HepG2 (cell line): Measurements from ENCODE around the gene DNAJC28. TPM values are rescaled to one million over a fixed set of nuclear protein-coding genes. Genes with fewer than 3 reads are reported as not detected.
A peak's percentile ranks its signal among the peaks of the same experiment; 100 is the strongest.

Source experiments
- ELF1 ChIP-seq: sonication (generic); formaldehyde crosslinking; IDR thresholded peaks from 2 replicates; pipeline ENCODE4 v1.4.0; 2020; ENCODE audit warnings: missing genetic modification reagents
- HNRNPH1 ChIP-seq: fragments of 200-400 bp; formaldehyde crosslinking; optimal IDR thresholded peaks from 2 replicates; pipeline ENCODE3; 2017; ENCODE audit warnings: mild to moderate bottlenecking, low read depth, low read length
- MYNN ChIP-seq: sonication (generic); formaldehyde crosslinking; IDR thresholded peaks from 2 replicates; pipeline ENCODE4 v1.4.0; 2020; ENCODE audit warnings: mild to moderate bottlenecking, low read depth, missing genetic modification reagents
- NR1H2 ChIP-seq: sonication (generic); formaldehyde crosslinking; IDR thresholded peaks from 2 replicates; pipeline ENCODE4 v1.8.1; 2022; ENCODE audit warnings: low read depth, missing genetic modification reagents, borderline replicate concordance
- PATZ1 ChIP-seq: sonication (generic); formaldehyde crosslinking; IDR thresholded peaks from 2 replicates; pipeline ENCODE4 v1.4.0; 2020; ENCODE audit warnings: missing genetic modification reagents
- POLR2A ChIP-seq, 2 experiments: IDR thresholded peaks; 2 replicates each; pipeline ENCODE4 v1.6.1; 2011; ENCODE audit warnings: low read depth in 2 of 2, low read length in 2 of 2, mild to moderate bottlenecking in 1 of 2, moderate library complexity in 1 of 2; ENCODE audit not compliant: insufficient read depth in 1 of 2
- POLR2G ChIP-seq: fragments of 200-400 bp; formaldehyde crosslinking; IDR thresholded peaks from 2 replicates; pipeline ENCODE4 v1.6.1; 2018; ENCODE audit warnings: mild to moderate bottlenecking, low read depth, low read length, moderate library complexity
- RERE ChIP-seq: IDR thresholded peaks from 2 replicates; pipeline ENCODE4 v1.6.1; 2016; ENCODE audit warnings: low read depth, missing genetic modification reagents, missing compliant biosample characterization
- SSRP1 ChIP-seq: IDR thresholded peaks from 2 replicates; pipeline ENCODE4 v1.6.1; 2016; ENCODE audit warnings: control low read depth
- XRCC5 ChIP-seq: fragments of 200-400 bp; formaldehyde crosslinking; optimal IDR thresholded peaks from 2 replicates; pipeline ENCODE3; 2017; ENCODE audit warnings: mild to moderate bottlenecking, low read length
- ZBTB21 ChIP-seq: sonication (generic); formaldehyde crosslinking; IDR thresholded peaks from 2 replicates; pipeline ENCODE4 v1.4.0; 2020; ENCODE audit warnings: missing genetic modification reagents
- ZKSCAN1 ChIP-seq: fragments of 150-350 bp; IDR thresholded peaks from 2 replicates; pipeline ENCODE4 v1.6.1; 2014; ENCODE audit warnings: low read length
- ZNF609 ChIP-seq: sonication (generic); formaldehyde crosslinking; IDR thresholded peaks from 2 replicates; pipeline ENCODE4 v1.4.0; 2020; ENCODE audit warnings: mild to moderate bottlenecking, missing genetic modification reagents, borderline replicate concordance
- ZNF614 ChIP-seq: IDR thresholded peaks from 2 replicates; pipeline ENCODE4 v1.6.1; 2018; ENCODE audit warnings: missing biosample characterization, missing genetic modification reagents, inconsistent platforms, borderline replicate concordance
- ZNF747 ChIP-seq: sonication (generic); formaldehyde crosslinking; IDR thresholded peaks from 2 replicates; pipeline ENCODE4 v1.8.1; 2023; ENCODE audit warnings: missing genetic modification reagents, mild to moderate bottlenecking, borderline replicate concordance
- ZNF773 ChIP-seq: sonication (generic); formaldehyde crosslinking; IDR thresholded peaks from 2 replicates; pipeline ENCODE4 v1.4.0; 2020; ENCODE audit warnings: missing genetic modification reagents, borderline replicate concordance
- ZNF83 ChIP-seq: sonication (generic); formaldehyde crosslinking; IDR thresholded peaks from 2 replicates; pipeline ENCODE4 v1.4.0; 2020; ENCODE audit warnings: missing genetic modification reagents, mild to moderate bottlenecking, borderline replicate concordance
- ZNF879 ChIP-seq: sonication (generic); formaldehyde crosslinking; IDR thresholded peaks from 2 replicates; pipeline ENCODE4 v1.8.1; 2023; ENCODE audit warnings: missing genetic modification reagents
- polyA plus RNA-seq, 8 experiments: library from polyadenylated mRNA; depleted of rRNA in 3 of 8; stranded (reverse) in 7 of 8; unstranded in 1 of 8; fragments of >200 nt; fragmentation: Illumina TruSeq in 4 of 8; extraction: Trizol in 4 of 8; gene quantifications; 2 replicates each; pipeline versions ENCODE4 v1.2.1 to v1.2.3, GENCODE V29; 2011 to 2016; ENCODE audit warnings: low read depth in 4 of 8, missing spikeins in 1 of 8, mixed read lengths in 1 of 8; ENCODE audit not compliant: insufficient read depth in 1 of 8
- total RNA-seq, 5 experiments: library from RNA; depleted of rRNA; stranded (reverse); fragments of >200 nt; fragmentation: Illumina TruSeq; extraction: Trizol; gene quantifications; 2 replicates each; pipeline ENCODE4 v1.2.3, GENCODE V29; 2016; ENCODE audit warnings: low read depth in 1 of 5

The DNAJC28 gene
- total and polyA plus RNA-seq, 2 of the 13 experiments (the other 11 are each of a cell fraction or from before 2014, with no cell fraction given) = 1.5 to 3.3 TPM

GRCh38 chr21:33479679-33480480 lies 11.6 kb downstream of the DNAJC28 start, which contains the start of gene TMEM50B (continued):
- TF ChIP-seq SSRP1 (CRISPR knock-in tag) = no peak
- peak; percentile 94 for TF ChIP-seq POLR2G
- no peak for TF ChIP-seq ZNF747
- TF ChIP-seq NR1H2 (CRISPR knock-in tag) = no peak
- no peak; the same call in 1 of the 2 replicates for TF ChIP-seq ZNF609 (CRISPR knock-in tag)
- no peak for TF ChIP-seq ZBTB21
- TF ChIP-seq MYNN (CRISPR knock-in tag) = no peak
- 0 out of 2 replicates have a peak, but pooled peaks have one; percentile 17 for TF ChIP-seq ZKSCAN1
- no peak for TF ChIP-seq PATZ1 (CRISPR knock-in tag)
- TF ChIP-seq ELF1 (CRISPR knock-in tag) = peak; percentile 59
- no peak; the same call in 1 of the 2 replicates for TF ChIP-seq ZNF83
- TF ChIP-seq HNRNPH1 = no peak
- TF ChIP-seq ZNF614 = peak; percentile 23; the same call in 1 of the 2 replicates
- peak; percentile 85 for TF ChIP-seq XRCC5
- no peak for TF ChIP-seq ZNF773 (CRISPR knock-in tag)
- TF ChIP-seq ZNF879 (CRISPR knock-in tag) = no peak
- TF ChIP-seq RERE (CRISPR knock-in tag) = no peak
- TF ChIP-seq POLR2A (IDR thresholded peaks at IDR 0.05; ENCODE audit: insufficient read depth in 1 of 2, low read depth in 2 of 2, low read length in 2 of 2) = peak; percentile 89 to 90
